ENCODE results near the gene LLPH.

The LLPH gene

DNA sequence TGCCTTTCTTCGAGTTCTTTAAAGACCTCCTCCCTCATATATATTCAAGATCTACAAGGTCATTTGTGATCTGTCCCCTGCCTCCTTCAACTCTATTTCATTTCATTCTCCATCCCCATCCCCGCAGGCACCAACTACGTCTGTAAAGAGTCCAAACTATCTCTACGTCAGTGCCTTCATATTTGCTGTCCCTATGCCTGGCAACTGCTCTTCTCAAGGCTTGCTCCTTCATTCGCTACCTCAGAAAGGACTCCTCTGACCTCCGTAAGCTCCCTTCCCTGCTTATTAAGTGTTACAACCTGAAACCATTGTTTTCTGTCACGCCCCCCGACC, 650 bp downstream of the LLPH start:
- H3K4me3 ChIP-seq (ENCODE audit: low read depth, low read length) = peak overlapping the region; percentile 100
- no peak for TF ChIP-seq CTCF (IDR thresholded peaks at IDR 0.05; ENCODE audit: control insufficient read depth, extremely low read depth, insufficient read depth)
- DNase-seq (ENCODE audit: low read depth) = no peak

DNA sequence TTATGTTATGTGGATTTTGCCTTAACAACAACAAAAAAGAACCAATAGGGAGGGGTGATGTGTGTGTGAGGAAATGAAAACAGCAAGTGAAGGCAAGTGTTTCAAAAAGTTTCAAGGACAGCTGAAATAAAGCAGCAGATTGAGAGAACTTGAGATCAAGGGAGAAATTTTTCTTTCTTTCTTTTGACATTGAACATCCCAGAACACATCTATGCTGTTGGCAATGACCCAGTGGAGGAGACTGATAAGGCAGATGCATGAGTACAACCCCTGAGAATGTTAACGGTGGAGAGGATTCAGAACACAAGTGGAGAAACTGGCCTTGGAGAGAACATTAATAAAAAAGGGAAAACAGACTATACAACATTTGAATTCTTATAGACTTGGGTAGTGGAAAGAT, 2.9 kb downstream of the LLPH start:
- no peak for TF ChIP-seq CTCF (IDR thresholded peaks at IDR 0.05; ENCODE audit: control insufficient read depth, extremely low read depth, insufficient read depth)
- DNase-seq (ENCODE audit: low read depth) = no peak
- no peak overlapping the region for H3K4me3 ChIP-seq (ENCODE audit: low read depth, low read length)

- TF ChIP-seq CTCF (IDR thresholded peaks at IDR 0.05; ENCODE audit: control insufficient read depth, extremely low read depth, insufficient read depth) = no peak
- no peak overlapping the region for H3K4me3 ChIP-seq (ENCODE audit: low read depth, low read length)
- no peak for DNase-seq (ENCODE audit: low read depth)
Observed at GRCh38 chr12:66120477-66120876, 10.1 kb downstream of the LLPH start.

DNA sequence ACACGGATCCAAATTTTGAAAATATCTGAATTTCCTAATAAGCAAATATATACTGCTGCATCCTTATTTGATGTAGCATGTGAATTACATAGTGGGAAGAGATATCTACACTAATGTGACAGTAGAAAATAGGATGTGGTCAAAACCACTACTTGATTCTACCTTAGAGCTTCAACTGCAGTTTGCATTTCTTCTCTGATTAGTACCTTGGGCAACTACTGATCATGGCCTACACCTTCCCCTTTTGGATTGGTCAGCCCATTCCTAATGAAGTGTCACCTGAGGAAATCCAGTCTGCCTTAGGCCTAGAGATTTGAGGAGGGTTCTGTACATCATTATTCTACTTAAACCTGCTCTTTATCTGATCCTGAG, 10.7 kb downstream of the LLPH start:
- no peak for TF ChIP-seq CTCF (IDR thresholded peaks at IDR 0.05; ENCODE audit: control insufficient read depth, extremely low read depth, insufficient read depth)
- H3K4me3 ChIP-seq (ENCODE audit: low read depth, low read length) = no peak overlapping the region
- no peak for DNase-seq (ENCODE audit: low read depth)

DNA sequence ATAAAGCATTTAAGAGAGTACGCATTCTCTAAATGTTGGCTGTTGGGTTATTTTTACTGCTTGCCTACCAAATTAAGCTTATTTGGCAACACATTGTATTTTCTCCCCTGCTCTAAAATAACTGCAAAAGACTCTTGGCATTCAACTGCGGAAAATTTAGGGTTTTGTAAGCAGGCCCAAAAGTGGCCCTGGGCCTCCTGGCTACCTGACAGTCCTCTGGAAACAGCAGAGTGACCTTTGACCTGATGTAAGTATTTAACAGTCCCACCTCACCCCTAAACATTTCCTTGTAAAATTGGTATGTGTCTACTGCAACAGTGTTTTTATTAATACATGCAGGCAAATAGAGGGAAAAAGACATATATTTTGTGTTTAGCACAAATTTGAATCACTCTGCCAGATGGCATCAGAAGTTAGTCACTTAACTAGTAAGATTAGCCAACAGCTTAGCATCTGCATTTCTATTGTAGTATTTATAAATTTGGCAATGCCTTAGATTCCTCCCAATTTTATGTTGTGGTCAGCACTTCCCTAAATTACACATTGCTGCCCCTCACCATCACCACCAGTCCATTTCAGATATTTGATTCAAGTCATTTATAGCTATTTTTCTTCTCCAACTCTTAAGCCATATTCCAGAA, 11.2 kb downstream of the LLPH start:
- no peak overlapping the region for H3K4me3 ChIP-seq (ENCODE audit: low read depth, low read length)
- no peak for TF ChIP-seq CTCF (IDR thresholded peaks at IDR 0.05; ENCODE audit: control insufficient read depth, extremely low read depth, insufficient read depth)
- no peak for DNase-seq (ENCODE audit: low read depth)

DNA sequence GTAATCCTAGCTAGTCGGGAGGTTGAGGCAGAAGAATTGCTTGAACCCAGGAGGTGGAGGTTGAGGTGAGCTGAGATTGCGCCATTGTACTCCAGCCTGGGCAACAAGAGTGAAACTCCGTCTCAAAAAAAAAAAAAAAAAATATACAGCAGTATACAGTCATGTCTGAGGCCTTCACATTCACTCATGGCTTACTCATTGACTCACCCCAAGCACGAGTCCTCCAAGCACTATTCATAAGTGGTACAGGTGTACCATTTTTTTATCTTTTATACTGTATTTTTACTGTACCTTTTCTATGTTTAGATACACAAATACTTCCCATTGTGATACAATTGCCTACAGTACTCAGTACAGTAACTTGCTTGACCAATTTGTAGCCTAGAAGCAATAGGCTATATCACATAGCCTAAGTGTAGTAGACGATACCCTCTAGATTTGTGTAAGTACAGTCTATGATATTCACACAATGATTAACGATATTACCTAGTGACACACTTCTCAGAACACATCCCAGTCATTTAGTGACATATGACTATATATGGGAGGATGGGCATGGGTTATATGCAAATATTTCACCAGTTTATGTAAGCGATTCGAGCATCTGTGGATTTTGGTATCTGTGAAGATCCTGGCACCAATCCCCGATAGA, 12.2 kb downstream of the LLPH start:
- no peak for DNase-seq (ENCODE audit: low read depth)
- no peak for TF ChIP-seq CTCF (IDR thresholded peaks at IDR 0.05; ENCODE audit: control insufficient read depth, extremely low read depth, insufficient read depth)
- H3K4me3 ChIP-seq (ENCODE audit: low read depth, low read length) = no peak overlapping the region

DNA sequence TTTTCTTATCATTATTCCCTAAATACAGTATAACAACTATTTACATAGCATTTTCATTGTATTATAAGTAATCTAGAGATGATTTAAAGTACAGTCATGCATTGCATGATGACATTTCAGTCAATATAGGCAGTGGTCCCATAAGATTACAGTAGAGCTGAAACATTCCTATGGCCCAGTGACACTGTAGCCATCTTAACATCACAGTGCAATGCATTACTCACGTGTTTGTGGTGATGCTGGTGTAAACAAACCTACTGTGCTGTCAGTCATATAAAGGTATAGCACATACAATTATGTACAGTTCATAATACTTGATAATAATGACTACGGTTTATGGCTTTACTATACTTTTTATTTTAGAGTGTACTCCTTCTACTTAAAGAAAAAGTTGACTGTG, 13.3 kb downstream of the LLPH start:
- DNase-seq (ENCODE audit: low read depth) = no peak
- no peak overlapping the region for H3K4me3 ChIP-seq (ENCODE audit: low read depth, low read length)
- no peak for TF ChIP-seq CTCF (IDR thresholded peaks at IDR 0.05; ENCODE audit: control insufficient read depth, extremely low read depth, insufficient read depth)
